K562 (cell line): ENCODE results near the gene LAG3. TPM values are rescaled to one million over a fixed set of nuclear protein-coding genes. Genes with fewer than 3 reads are reported as not detected.

Source experiments
- ATAC-seq: fragments of 200-7000 bp; cut with Tn5 transposase; 3 replicates; pipeline ENCODE4 v1.9.1; 2020; ENCODE audit warnings: moderate library complexity
- BruUV-seq: library from RNA; stranded (reverse); fragments of 400-500 nt; replicated peaks from 2 replicates; lab custom pipeline; 2021; lab: Mats Ljungman, UMichigan
- CTCF ChIA-PET: fragments of 300-600 bp; formaldehyde crosslinking; extraction: SDS; loops from one replicate; lab custom pipeline; 2021; ENCODE audit warnings: low intra/inter-chr PET ratio; lab: Yijun Ruan, JAX
- POLR2A ChIA-PET: fragments of 300-600, 350-650 bp; sonication (Branson Sonifier 250); formaldehyde crosslinking; extraction: SDS; loops from one replicate; lab custom pipeline; 2021; ENCODE audit warnings: antibody characterized with exemption, inconsistent platforms; lab: Yijun Ruan, JAX
- DNase-seq, 4 experiments: peaks; one replicate each; pipeline versions ENCODE4 v3.0.0 to v3.0.0-alpha.2; 2011 to 2018; ENCODE audit warnings: low spot score in 3 of 4, mixed read lengths in 3 of 4; ENCODE audit errors: extremely low read depth in 1 of 4
- FAIRE-seq: peaks from 2 replicates; lab custom pipeline; 2011; peaks lifted over from hg19 to GRCh38; lab: Jason Lieb, UNC
- H2AFZ ChIP-seq: 2 replicates; pipeline ENCODE4 v1.6.0; 2011; ENCODE audit warnings: low read depth, low read length, control low read depth, inconsistent platforms
- H3K27ac ChIP-seq: fragments of 200-600 bp; 3 replicates; pipeline ENCODE4 v1.8.0; 2011; ENCODE audit warnings: low read depth, mild to moderate bottlenecking, control low read depth, inconsistent platforms, low read length, moderate library complexity, mixed read lengths; ENCODE audit errors: extremely low read depth
- H3K27me3 ChIP-seq, 2 experiments: fragments of 300-600 bp in 1 of 2; 2 replicates in 1 of 2; 3 replicates in 1 of 2; pipeline versions ENCODE4 v1.6.0 to v1.8.0; 2011; ENCODE audit warnings: inconsistent platforms in 2 of 2, low read length in 2 of 2, mild to moderate bottlenecking in 1 of 2, mixed read lengths in 1 of 2, moderate library complexity in 1 of 2; ENCODE audit not compliant: control insufficient read depth in 2 of 2, insufficient read depth in 2 of 2
- H3K36me3 ChIP-seq: fragments of 300-600 bp; 3 replicates; pipeline ENCODE4 v1.8.0; 2011; ENCODE audit warnings: mild to moderate bottlenecking, low read length, inconsistent platforms; ENCODE audit not compliant: control insufficient read depth, insufficient read depth
- H3K4me1 ChIP-seq, 2 experiments: fragments of 200-600 bp in 1 of 2; replicated peaks in 1 of 2; 2 replicates in 1 of 2; 3 replicates in 1 of 2; pipeline versions ENCODE4 v1.5.1 to v1.8.0; 2011; ENCODE audit warnings: inconsistent platforms in 2 of 2, low read length in 2 of 2, mild to moderate bottlenecking in 1 of 2, mixed read lengths in 1 of 2, moderate library complexity in 1 of 2; ENCODE audit not compliant: control insufficient read depth in 2 of 2, insufficient read depth in 2 of 2
- H3K4me2 ChIP-seq: 2 replicates; pipeline ENCODE4 v1.6.1; 2011; ENCODE audit warnings: low read length, control low read depth, inconsistent platforms, mixed read lengths; ENCODE audit not compliant: insufficient read depth
- H3K4me3 ChIP-seq: fragments of 200-600 bp; sonication (generic), shearing (Covaris generic); 2 replicates; pipeline ENCODE4 v1.5.1; 2016; ENCODE audit warnings: control low read depth, inconsistent platforms
- H3K79me2 ChIP-seq: fragments of 200-600 bp; 3 replicates; pipeline ENCODE4 v1.8.0; 2011; ENCODE audit warnings: low read length, inconsistent platforms; ENCODE audit not compliant: control insufficient read depth, insufficient read depth
- H3K9ac ChIP-seq, 2 experiments: 2 replicates each; pipeline versions ENCODE4 v1.6.0 to v1.6.1; 2011; ENCODE audit warnings: low read depth in 2 of 2, low read length in 2 of 2, control low read depth in 1 of 2, inconsistent platforms in 1 of 2, mild to moderate bottlenecking in 1 of 2, mixed read lengths in 1 of 2; ENCODE audit not compliant: insufficient read depth in 1 of 2
- H3K9me1 ChIP-seq: one replicate; pipeline ENCODE4 v1.6.0; 2011; ENCODE audit warnings: inconsistent platforms, mild to moderate bottlenecking, low read length, moderate library complexity; ENCODE audit not compliant: control insufficient read depth, insufficient read depth
- H3K9me3 ChIP-seq: replicated peaks from 2 replicates; pipeline ENCODE4 v1.5.1; 2011; ENCODE audit warnings: low read depth, low read length, inconsistent platforms; ENCODE audit not compliant: control insufficient read depth, insufficient read depth
- H4K20me1 ChIP-seq: replicated peaks from 2 replicates; pipeline ENCODE4 v1.6.1; 2011; ENCODE audit warnings: low read length, inconsistent platforms, mixed read lengths; ENCODE audit not compliant: control insufficient read depth, insufficient read depth
- HDGF ChIP-seq: fragments of 450-650 bp; IDR thresholded peaks from 2 replicates; pipeline ENCODE4 v1.6.1; 2016
- MGA ChIP-seq: fragments of 450-650 bp; IDR thresholded peaks from 2 replicates; pipeline ENCODE4 v1.6.1; 2016; ENCODE audit warnings: mild to moderate bottlenecking, moderate library complexity
- TCFL5 ChIP-seq: fragments of 250-450 bp; sonication (Bioruptor Pico); conservative IDR thresholded peaks from 2 replicates; pipeline ENCODE4 v1.6.1; 2021; ENCODE audit warnings: mild to moderate bottlenecking, moderate library complexity, matching md5 sums
- ZFP36 ChIP-seq: fragments of 150-350 bp; IDR thresholded peaks from 2 replicates; pipeline ENCODE4 v1.6.1; 2018; ENCODE audit warnings: low read length, low read depth; ENCODE audit not compliant: partially characterized antibody
- ZNF592 ChIP-seq: fragments of 450-650 bp; IDR thresholded peaks from 2 replicates; pipeline ENCODE4 v1.6.1; 2017; ENCODE audit warnings: antibody characterized with exemption, mild to moderate bottlenecking
- WGBS: fragments of 100-300 bp; shearing (Covaris generic); methylation state at CpG from one replicate; pipeline ENCODE4 v1.1.6; 2016; ENCODE audit warnings: low coverage, mixed read lengths; ENCODE audit not compliant: insufficient coverage; ENCODE audit errors: missing lambda C conversion rate; 5-methylcytosine and 5-hydroxymethylcytosine counted together
- in situ Hi-C: fragments of 300-500 bp; cut with MboI; formaldehyde crosslinking; loops from 4 replicates; pipeline ENCODE4 v1.15.0; 2018; ENCODE audit warnings: inconsistent platforms, mixed read lengths
- intact Hi-C: fragments of 100-400 bp; cut with micrococcal nuclease; formaldehyde crosslinking; loops from 2 replicates; pipeline ENCODE4 v1.14.2; 2022
- polyA plus RNA-seq, 8 experiments: library from polyadenylated mRNA; depleted of rRNA in 4 of 8; stranded (reverse) in 5 of 8; unstranded in 3 of 8; fragments of >200 nt; fragmentation: Nextera tagmentation in 2 of 8; fragmentation: Illumina TruSeq in 1 of 8; extraction: Ambion mirVana in 2 of 8; extraction: Trizol in 1 of 8; gene quantifications; 2 replicates each; pipeline versions ENCODE4 v1.2.1 to v1.2.3, GENCODE V29; 2011 to 2014; ENCODE audit warnings: inconsistent platforms in 1 of 8, missing spikeins in 1 of 8
- total RNA-seq, 7 experiments: library from RNA; depleted of rRNA in 6 of 7; stranded (reverse); fragments of >200 nt in 6 of 7; fragmentation: Illumina TruSeq in 2 of 7; extraction: Trizol in 2 of 7; gene quantifications; 2 replicates each; pipeline versions ENCODE4 v1.2.1 to v1.2.3, GENCODE V29; 2011 to 2021; ENCODE audit warnings: low replicate concordance in 1 of 7
- TF ChIP-seq, protein P1 (sequence below): sonication (generic); formaldehyde crosslinking; IDR thresholded peaks from 2 replicates; pipeline ENCODE4 v1.9.0; 2022; ENCODE audit warnings: mild to moderate bottlenecking, missing genetic modification reagents

The LAG3 gene
- total and polyA plus RNA-seq, 9 of the 15 experiments (the other 6 are each of a cell fraction or from before 2014, with no cell fraction given) = 0.07 to 0.66 (median 0.09) TPM; not detected in 1

DNA sequence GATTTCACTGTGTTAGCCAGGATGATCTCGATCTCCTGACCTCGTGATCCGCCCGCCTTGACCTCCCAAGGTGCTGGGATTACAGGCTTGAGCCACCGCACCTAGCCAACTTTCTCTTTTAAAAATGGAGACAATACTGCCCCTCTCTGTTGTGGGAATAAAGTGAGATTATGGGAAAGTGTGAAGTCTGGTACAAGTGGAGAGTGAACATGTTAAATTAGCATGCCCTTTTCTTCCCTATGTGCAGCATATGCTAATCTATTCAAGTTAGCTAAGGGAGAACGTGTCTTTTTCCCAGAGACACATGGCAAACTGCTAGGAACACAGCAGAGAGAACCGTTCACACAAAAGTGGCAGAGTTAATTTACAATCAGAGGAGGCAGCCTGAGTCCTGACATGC, 47.0 kb upstream of the LAG3 start:
- FAIRE-seq (no peak), DNase-seq (no peak)

More for the DNA sequence above, 47.0 kb upstream of the LAG3 start:
- WGBS = 18% methylated on average over 6 of the region's 7 CpGs
- peak overlapping the region; percentile 74 for H2AFZ ChIP-seq
- peak overlapping the region; percentile 68 to 72 for H3K9ac ChIP-seq
- peak overlapping the region; percentile 93 for H3K4me2 ChIP-seq
- TF ChIP-seq, protein P1, sequence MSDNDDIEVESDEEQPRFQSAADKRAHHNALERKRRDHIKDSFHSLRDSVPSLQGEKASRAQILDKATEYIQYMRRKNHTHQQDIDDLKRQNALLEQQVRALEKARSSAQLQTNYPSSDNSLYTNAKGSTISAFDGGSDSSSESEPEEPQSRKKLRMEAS (CRISPR knock-in tag) = peak; percentile 34; the same call in 1 of the 2 replicates
- peak; percentile 63 for TF ChIP-seq MGA
- TF ChIP-seq ZFP36 = no peak
- TF ChIP-seq HDGF = no peak
- peak; percentile 70 for TF ChIP-seq ZNF592
- TF ChIP-seq TCFL5 (CRISPR knock-in tag) = no peak
- TF ChIP-seq, all 486 proteins: peak for 3
- no TSS peak for BruUV-seq
- intact Hi-C loops (no loop called here), in situ Hi-C loops (no loop called here)
- Histone ChIP-seq H3K27ac (peak overlapping the region; percentile 88), H3K79me2 (peaks cover 13% of the 10 kb centered on the region), H3K27me3 (no peaks in the 10 kb centered on the region), H3K9me3 (no peaks in the 10 kb centered on the region), H3K4me3 (no peak overlapping the region; the same call in 1 of the 2 replicates), H4K20me1 (no peaks in the 10 kb centered on the region), H3K4me1 (peaks cover 10 to 25% of the 10 kb centered on the region in 2 experiments; a peak in 4 of 5 replicates), H3K36me3 (peaks cover 22% of the 10 kb centered on the region; the same call in 2 of the 3 replicates), H3K9me1 (no peaks in the 10 kb centered on the region)
- ChIA-PET CTCF (no interaction called here), POLR2A (interaction anchor here (1.0 to 2.9 kb wide), 2 partner anchors 36 to 87 kb away, joined by 4 to 12 read pairs; partner anchors contain the start of gene ZNF384)
- ATAC-seq = no peak
